Umbilical cord (tissue), 2 donors: ENCODE measurements around the gene CNPY1. TPM values are rescaled to one million over a fixed set of nuclear protein-coding genes. Genes with fewer than 3 reads are reported as not detected.
"Not testable (repeated sequence)": the region's sequence is repeated elsewhere in the genome, so short reads cannot be mapped to it uniquely, and the experiment has no call there.

Experiments used
- DNase-seq: peaks from one replicate; pipeline ENCODE4 v3.0.0-alpha.2; 2015; ENCODE audit warnings: low spot score
- total RNA-seq: library from RNA; depleted of rRNA; stranded (reverse); fragments of >200 nt; gene quantifications from one replicate; pipeline ENCODE4 v1.2.3, GENCODE V29; 2014; ENCODE audit warnings: low replicate concordance; ENCODE audit not compliant: insufficient read depth

Gene CNPY1
- total RNA-seq = 0.96 TPM

- not testable (repeated sequence) for DNase-seq
Observed at GRCh38 chr7:155546449-155546848, at the start of gene CNPY1. Gene CNPY1, minus strand, starts transcription at chr7:155546559. Its CDS starts 630 bp downstream, at chr7:155545929.

GRCh38 chr7:155594961-155595366 is 48.6 kb upstream of the CNPY1 start:
- no peak for DNase-seq

- no peak for DNase-seq
Observed at GRCh38 chr7:155594163-155594732, 47.9 kb upstream of the CNPY1 start.

- no peak for DNase-seq
Observed at GRCh38 chr7:155593461-155594162, 47.3 kb upstream of the CNPY1 start.

GRCh38 chr7:155591055-155591775 is 44.9 kb upstream of the CNPY1 start:
- DNase-seq = no peak

- no peak for DNase-seq
Observed at GRCh38 chr7:155590215-155591018, 44.1 kb upstream of the CNPY1 start.

GRCh38 chr7:155589001-155589980 is 42.9 kb upstream of the CNPY1 start:
- DNase-seq = no peak

GRCh38 chr7:155588468-155588998 is 42.2 kb upstream of the CNPY1 start:
- DNase-seq = no peak

- no peak for DNase-seq
Observed at GRCh38 chr7:155587486-155587885, 41.1 kb upstream of the CNPY1 start.

GRCh38 chr7:155586843-155587440 is 40.6 kb upstream of the CNPY1 start:
- no peak for DNase-seq

GRCh38 chr7:155585951-155586350 is 39.6 kb upstream of the CNPY1 start:
- DNase-seq = no peak

- no peak for DNase-seq
Observed at GRCh38 chr7:155585532-155585895, 39.2 kb upstream of the CNPY1 start.

GRCh38 chr7:155584763-155585531 is 38.6 kb upstream of the CNPY1 start:
- DNase-seq = peak; percentile 45

- DNase-seq = no peak
Observed at GRCh38 chr7:155584261-155584660, 37.9 kb upstream of the CNPY1 start.

GRCh38 chr7:155583636-155584035 is 37.3 kb upstream of the CNPY1 start:
- DNase-seq = no peak

- no peak for DNase-seq
Observed at GRCh38 chr7:155581954-155582353, 35.6 kb upstream of the CNPY1 start.

GRCh38 chr7:155581107-155581830 is 34.9 kb upstream of the CNPY1 start:
- no peak for DNase-seq

GRCh38 chr7:155580367-155580766 is 34.0 kb upstream of the CNPY1 start:
- DNase-seq = no peak

GRCh38 chr7:155579565-155579964 is 33.2 kb upstream of the CNPY1 start:
- DNase-seq = no peak
